IPS-18c (cell line): ENCODE results near the gene ACYP1.
"Not testable (repeated sequence)": the region's sequence is repeated elsewhere in the genome, so short reads cannot be mapped to it uniquely, and the experiment has no call there.

Experiments
- H3K4me3 ChIP-seq: 2 replicates; pipeline ENCODE4 v1.7.0; 2013; ENCODE audit warnings: low read depth, mild to moderate bottlenecking, low read length, moderate library complexity; ENCODE audit not compliant: insufficient read depth
- H3K9me3 ChIP-seq: one replicate; pipeline ENCODE4 v1.6.1; 2013; ENCODE audit warnings: mild to moderate bottlenecking, low read length, moderate library complexity; ENCODE audit not compliant: control insufficient read depth, insufficient read depth

The ACYP1 gene

DNA sequence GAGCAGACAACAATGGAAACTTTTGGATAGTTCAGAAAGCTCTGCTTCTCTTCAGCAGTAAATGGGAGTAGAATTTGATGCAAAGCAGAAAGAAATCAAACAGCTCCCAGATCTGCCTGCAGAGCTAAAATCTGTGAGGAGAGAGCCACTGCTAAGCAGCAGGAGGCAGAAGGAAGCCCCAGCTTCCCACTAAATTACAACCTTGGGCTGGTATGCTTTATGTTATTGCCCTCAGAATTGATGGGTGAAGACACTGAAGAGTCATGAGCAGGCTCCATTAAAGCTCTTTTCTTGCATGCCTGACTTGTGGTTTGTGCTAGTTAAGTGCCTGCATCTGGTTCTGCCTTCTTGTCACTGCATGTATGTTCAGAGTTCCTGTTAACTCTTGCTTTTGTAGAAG lies 14.0 kb upstream of the ACYP1 start:
- H3K9me3 ChIP-seq: no peaks in the 10 kb centered on the region
- no peak overlapping the region for H3K4me3 ChIP-seq

DNA sequence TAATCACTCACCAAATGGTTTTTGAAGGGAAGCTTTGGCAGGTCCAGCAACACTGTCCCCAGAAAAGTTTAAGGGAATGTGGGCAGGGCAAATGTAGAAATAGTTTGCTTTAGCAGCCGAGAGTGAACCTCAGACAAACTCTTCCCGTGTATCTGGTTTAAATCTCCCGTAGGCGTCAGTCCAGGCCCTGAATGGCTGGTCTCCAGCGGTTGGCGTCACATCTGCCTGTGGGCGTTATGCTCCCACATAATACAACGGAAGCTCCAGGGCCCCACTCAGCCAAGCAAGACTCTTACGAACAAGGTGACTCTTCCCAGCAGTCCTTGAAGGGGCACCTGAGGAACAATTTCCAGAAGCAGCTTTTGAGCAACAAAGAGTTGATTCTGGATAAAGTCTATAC lies 6.6 kb upstream of the ACYP1 start:
- Histone ChIP-seq H3K4me3 (no peak overlapping the region), H3K9me3 (no peaks in the 10 kb centered on the region)

DNA sequence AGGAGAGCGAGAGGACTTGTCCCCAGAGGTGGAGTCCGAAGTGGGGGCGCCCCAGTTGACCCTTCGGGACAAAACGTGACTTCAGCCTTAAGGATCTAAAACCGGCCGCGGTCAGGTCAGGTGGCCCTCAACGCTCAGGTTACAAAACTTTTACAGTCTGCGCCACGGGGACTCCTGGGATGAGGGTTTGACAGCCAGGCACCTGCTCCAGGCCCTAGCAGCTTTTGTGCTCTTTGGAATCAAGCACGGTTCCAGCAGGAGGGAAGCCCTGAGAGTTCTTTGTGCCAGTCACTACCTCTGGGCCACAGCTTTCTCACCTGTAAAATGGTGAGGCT lies 6.0 kb upstream of the ACYP1 start:
- Histone ChIP-seq H3K9me3 (no peaks in the 10 kb centered on the region), H3K4me3 (peak overlapping the region; percentile 74)

DNA sequence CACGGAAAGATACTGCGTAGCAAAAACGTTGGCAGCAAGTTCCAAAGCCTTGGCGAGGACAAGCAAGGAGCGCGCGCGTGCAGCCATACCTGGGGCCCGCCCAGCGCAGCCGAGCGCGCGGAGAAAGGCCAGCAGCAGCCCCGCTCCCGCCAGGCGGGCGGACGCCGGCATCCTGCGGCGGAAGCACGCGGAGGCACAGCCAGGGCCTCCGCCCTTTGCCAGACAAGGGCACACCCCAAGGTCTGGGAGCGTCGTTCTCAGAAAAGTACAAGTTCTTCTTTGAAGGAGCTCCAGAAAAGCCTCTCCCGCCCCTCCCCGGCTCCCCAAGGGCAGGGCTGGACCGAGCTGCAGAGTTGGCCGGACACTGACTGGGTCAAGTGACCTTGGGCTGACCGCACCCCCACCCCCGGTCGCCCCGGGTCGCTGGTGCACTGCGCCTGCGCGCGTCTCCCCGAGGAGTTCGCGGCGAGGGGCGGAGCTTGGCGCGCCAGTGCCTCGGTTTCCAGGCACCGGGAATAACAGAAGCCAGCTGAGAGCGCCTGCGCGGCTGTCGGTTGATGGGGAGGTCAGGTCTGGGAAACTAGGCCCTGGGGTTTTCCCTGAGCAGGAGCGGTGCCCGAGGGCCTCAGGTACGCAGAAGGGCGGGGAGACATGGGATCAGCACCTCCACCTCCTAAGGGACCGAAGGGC lies 5.4 kb upstream of the ACYP1 start, which contains the start of gene ZC2HC1C:
TSS of gene ZC2HC1C (plus strand) at position 521 of the 690 bp plus-strand sequence. CDS start 933 bp downstream, outside the sequence.
- Histone ChIP-seq H3K4me3 (peak within 1 kb of the TSS; percentile 74), H3K9me3 (no peaks in the 10 kb centered on the region)

DNA sequence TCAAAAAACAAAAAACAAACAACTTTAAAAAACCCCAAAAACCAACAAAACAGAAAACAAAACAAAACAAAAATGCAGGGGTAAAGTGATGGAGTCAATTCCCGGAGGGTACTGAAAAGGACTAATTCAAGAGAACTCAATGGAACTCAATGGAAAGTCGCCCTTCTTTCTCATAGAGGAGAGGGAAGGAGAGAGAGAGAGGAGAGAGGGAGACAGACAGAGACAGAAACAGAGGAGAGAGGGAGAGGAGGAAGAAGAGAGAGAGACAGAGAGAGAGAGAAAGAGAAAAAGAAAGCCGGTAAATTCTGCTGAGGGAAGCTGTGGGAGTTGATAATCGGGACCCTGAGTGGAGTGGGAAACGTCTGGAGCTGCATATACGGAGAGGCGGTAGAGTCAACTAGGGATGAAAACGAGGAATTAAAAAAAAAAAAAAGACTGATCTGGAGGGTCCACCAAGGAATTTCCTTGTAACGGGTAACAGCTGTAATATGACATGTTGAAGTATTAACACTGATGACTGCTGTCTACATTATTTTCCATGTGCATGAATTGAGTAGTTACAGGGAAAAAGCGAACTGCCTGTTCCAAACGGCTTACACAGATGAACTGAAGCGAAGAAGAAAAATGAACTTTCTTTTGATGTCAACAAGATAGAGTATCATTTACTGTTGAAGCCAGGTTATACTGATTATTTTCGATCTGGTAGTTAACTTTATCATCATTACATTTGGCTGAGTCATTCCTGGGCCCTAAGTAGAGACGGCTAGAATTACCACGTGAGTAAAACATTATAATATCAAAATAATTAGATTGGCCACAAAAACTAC lies 4.7 kb upstream of the ACYP1 start:
- Histone ChIP-seq H3K4me3 (peak overlapping the region; percentile 74), H3K9me3 (no peaks in the 10 kb centered on the region)

DNA sequence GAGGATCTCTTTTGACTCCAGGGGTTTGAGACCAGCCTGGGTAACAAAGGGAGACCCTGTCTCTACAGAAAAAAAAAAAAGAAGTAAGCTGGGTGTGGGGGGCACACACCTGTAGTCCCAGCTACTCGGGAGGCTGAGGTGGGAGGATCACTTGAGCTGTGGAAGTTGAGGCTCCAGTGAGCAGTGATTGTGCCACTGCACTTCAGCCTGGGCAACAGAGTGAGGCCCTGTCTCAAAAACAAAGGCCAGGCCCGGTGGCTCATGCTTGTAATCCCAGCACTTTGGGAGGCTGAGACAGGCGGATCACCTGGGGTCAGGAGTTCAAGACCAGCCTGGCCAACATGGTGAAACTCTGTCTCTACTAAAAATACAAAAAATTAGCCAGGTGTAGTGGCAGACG lies 3.9 kb upstream of the ACYP1 start:
- H3K9me3 ChIP-seq: not testable (repeated sequence)
- 0 out of 2 replicates have a peak overlapping the region, but pooled peaks have one; percentile 6 for H3K4me3 ChIP-seq

DNA sequence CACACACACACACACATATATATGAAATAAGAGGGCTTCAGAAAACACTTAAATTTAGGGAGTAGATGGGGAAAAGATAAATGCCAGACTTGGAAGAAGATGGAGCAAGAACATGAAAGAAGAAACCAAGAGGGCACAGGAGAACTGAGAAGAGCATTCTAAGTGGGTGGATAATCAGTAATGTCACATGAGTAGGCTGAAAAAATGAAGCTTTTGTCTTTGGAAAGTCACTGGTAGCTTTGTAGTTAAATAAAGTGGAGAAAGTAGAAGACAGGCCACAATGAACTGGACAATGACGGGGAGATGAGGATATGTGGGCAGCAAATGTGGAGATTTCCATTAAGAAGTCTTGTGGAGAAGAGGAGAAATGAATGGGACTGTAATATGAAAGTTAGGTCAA lies 3.4 kb upstream of the ACYP1 start:
- no peaks in the 10 kb centered on the region for H3K9me3 ChIP-seq
- no peak overlapping the region for H3K4me3 ChIP-seq

DNA sequence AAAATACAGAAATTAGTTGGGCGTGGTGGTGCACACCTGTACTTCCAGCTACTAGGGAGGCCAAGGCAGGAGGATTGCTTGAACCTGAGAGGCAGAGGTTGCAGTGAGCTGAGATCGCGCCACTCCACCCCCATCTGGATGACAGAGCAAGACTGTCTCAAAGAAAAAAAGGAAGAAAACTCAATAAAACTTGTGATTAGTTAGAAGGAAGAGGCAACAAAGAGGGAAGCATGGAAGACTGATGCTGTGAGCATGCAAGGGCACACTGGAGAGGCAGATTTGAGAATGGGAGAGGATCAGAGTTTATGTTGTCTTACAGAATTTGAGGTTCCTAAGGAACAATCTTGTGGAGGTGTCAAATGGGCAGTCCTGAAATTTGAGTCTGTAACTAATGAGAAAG lies 2.9 kb upstream of the ACYP1 start:
- H3K9me3 ChIP-seq: no peaks in the 10 kb centered on the region
- H3K4me3 ChIP-seq: no peak overlapping the region

DNA sequence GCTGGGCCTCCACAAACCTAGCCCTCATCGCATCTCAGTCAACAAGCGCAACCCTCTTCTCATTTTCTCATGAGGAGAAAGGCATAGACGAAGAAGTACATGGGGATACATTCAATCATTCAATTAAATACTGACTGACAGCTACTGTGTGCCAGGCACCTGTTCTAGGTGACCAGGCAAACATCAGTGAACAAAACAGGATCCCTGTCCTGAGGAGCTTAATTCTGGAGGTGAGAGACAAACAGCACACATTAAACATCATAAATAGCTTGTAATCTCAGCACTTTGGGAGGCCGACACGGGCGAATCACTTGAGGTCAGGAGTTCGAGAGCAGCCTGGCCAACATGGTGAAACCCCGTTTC lies 362 bp upstream of the ACYP1 start:
- Histone ChIP-seq H3K9me3 (no peaks in the 10 kb centered on the region), H3K4me3 (peak overlapping the region; percentile 72; the same call in 1 of the 2 replicates)

DNA sequence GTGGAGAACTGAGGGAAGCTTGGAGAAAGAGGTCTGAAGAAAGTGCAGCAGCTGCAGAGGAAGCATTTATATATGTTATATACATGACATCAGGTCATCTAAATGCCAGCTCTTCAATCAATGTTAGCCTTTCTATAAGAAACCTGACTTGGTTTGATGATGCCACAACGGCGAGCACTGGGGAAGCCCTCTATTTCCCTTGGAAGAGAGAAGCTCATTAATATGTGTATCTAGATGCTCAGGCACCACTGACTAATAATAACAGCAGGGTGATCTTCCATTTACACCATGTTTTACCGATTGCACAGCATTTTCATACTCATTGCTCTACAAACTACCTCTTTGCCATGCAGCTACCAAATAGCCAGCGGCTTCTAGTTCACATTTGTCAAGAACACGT lies 811 bp downstream of the ACYP1 start:
- peak overlapping the region; percentile 72 for H3K4me3 ChIP-seq

DNA sequence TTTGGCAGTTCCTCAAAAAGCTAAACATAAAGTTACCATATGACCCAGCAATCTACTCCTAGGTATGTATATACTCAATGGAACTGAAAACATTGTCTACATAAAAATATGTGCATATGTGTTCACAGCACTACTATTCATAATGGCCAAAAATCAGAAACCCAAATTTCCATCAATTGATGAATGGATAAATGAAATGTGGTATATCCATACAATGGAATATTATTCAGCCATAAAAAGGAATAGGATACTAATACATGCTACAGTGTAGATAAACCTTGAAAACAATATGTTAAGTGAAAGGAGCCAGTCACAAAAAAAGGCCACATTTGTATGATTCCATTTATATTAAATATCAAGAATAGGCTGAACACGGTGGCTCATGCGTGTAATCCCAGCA lies 3.4 kb downstream of the ACYP1 start:
- Histone ChIP-seq H3K4me3 (no peak overlapping the region), H3K9me3 (no peaks in the 10 kb centered on the region)

More for the DNA sequence above, 811 bp downstream of the ACYP1 start:
- H3K9me3 ChIP-seq: no peaks in the 10 kb centered on the region

DNA sequence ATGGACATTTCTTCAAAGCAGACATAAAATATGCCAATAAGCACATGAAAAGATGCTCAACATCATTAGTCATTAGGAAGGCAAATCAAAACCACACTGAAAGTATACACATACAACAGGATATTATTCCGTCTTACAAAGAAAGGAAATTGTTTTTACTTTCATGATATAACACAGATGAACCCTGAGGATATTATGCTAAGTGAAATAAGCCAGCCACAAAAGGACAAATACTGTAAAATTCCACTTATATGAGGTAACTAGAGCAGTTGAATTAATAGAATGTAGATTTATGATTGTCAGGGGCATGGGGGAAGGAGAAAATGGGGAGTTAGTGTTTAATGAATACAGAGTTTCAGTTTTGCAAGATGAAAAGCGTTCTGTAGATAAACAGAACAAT lies 4.2 kb downstream of the ACYP1 start:
- no peak overlapping the region for H3K4me3 ChIP-seq
- no peaks in the 10 kb centered on the region for H3K9me3 ChIP-seq

DNA sequence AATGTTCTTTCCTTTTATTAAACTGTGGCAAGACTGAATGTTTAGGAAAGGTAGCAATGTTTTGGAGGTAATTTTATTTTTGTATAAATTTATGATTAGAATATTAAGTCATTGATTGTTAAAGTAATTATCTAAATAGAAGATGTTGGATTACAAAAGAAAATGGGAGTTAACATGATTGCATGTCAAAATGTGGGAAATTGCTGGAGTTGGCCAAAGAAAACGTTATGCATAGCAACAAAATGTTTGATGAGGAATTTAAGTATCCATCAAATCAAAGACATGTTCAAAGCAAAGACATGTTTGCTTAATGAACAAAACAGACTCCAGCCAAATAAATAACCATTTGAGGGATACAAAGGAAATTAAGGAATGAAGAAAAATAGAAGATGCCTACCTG lies 9.4 kb downstream of the ACYP1 start:
- H3K4me3 ChIP-seq: no peak overlapping the region
- no peaks in the 10 kb centered on the region for H3K9me3 ChIP-seq

DNA sequence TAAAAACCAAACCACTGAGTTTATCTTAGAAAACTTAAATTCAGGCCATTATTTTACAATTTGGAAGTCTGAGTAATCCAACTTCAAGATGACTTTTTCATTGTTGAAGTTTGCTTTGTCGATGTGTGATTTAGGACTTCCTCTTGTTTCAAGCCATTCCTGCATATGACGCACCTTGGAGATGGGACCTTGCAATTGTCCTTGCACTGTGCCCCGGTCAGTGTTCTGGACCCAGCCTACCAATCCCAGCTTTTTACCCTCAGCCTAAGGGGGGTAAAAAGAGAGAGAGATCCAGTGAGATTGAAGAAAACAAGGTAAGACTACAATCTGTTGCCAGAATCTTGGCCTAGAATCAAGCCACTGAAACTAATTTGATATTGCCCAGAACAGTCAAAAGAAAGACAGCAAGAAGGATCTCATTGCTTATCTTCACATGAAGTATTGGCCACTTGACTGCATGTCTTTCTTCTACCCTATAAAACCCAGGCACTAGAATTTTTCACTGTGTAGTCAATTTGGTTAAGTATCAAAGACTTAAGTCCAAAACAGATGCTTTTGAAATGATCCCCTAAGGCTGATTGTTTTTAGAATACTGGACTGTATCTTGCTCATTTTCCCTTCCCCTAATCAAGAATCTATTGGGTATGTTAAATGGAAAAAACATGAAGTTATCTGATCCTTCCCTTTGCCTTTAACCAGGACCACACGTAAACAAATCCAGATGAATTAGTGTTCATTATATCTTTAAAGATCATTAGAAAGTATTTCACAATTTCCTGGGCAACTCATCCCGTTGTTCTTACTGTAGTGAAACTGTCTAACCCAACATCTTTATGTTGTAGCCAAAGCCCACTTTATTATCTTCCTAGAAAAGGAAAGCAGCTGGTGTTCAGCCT lies 10.2 kb downstream of the ACYP1 start:
- H3K9me3 ChIP-seq: no peaks in the 10 kb centered on the region
- H3K4me3 ChIP-seq: no peak overlapping the region

DNA sequence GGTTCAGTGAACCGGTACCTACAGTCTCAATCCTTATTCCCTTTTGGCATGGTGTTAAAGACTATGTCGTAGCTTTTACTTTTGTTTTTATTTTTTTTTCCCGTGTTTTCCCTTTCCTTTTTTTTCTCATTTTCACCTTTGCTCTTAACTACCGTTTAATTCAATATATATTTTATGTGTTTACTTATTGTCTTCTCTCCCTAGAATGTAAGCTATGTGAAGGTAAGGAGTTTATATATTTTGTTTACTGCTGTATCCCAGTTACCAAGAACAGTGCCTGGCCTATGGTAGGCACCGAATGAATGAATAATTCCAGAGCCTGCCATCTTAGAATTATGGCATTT lies 12.3 kb downstream of the ACYP1 start:
- peak overlapping the region; percentile 62; the same call in 1 of the 2 replicates for H3K4me3 ChIP-seq

DNA sequence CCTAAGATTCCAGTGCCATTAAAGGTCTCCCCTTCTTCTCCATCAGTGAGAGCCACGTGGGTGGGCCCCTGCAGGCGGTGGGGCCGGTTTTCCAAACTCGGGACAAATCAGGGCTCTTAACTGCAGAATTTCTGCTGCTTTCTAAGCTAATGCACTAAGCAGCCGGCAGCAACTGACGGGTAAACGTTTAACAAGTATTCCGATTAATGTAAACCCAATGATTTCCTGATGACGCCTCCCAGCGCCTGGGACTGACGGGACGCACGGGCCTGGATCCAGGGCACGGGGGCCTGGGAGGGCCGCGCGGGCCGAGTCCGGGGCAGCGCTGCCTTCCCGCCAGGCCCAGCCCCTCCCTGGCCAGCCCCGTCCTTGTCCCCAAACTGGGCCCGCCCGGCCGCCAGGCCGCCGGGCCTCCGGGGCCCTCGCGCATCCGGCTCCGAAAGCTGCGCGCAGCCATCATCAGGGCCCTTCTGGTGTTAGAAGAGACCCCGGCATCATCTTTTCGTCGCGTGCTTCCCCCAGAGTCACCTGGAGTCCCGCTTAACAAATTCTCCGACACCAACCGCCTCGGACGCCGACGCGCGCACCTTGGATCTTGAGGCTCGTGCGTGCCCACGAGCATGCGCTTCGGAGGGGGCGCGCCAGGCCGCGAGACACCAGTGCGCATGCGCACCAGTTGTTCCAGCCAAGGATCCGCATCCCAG lies 12.8 kb downstream of the ACYP1 start, which contains the start of gene MLH3:
TSS of gene MLH3 (minus strand) at position 616 of the 704 bp plus-strand sequence. CDS start 1,812 bp downstream, outside the sequence.
- H3K9me3 ChIP-seq: no peaks in the 10 kb centered on the region
- peak within 1 kb of the TSS; percentile 62 for H3K4me3 ChIP-seq

More for the DNA sequence above, 12.3 kb downstream of the ACYP1 start:
- H3K9me3 ChIP-seq: no peaks in the 10 kb centered on the region

DNA sequence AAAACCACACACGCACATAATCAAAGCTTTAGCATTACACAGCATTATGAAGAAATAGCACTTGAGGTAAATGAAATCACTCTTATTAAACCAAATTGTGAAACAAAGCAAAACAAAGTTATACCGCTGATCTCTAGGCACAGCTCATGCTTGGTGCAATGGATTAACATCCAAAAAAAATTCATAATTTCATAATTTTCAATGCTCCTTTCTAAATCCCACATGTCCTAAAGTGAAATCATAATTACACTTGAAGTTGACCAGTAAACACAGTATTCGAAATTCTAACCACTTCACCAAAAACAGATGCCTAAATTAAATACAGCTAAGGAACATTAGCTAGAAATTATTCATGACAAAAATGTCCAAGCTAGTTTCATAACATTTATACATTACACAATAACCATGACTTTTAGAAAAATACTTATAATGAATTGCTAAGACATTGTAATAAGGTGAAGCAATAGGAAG lies 14.1 kb downstream of the ACYP1 start:
- H3K4me3 ChIP-seq: no peak overlapping the region
- H3K9me3 ChIP-seq: no peaks in the 10 kb centered on the region
